Amniotic stem cell (primary cell): Measurements from ENCODE around the gene CDC34.
"Not testable (repeated sequence)": the region's sequence is repeated elsewhere in the genome, so short reads cannot be mapped to it uniquely, and the experiment has no call there.

Experiments
- DNase-seq: peaks from one replicate; lab custom pipeline; 2025; lab: John Stamatoyannopoulos, UW

Gene CDC34

DNA sequence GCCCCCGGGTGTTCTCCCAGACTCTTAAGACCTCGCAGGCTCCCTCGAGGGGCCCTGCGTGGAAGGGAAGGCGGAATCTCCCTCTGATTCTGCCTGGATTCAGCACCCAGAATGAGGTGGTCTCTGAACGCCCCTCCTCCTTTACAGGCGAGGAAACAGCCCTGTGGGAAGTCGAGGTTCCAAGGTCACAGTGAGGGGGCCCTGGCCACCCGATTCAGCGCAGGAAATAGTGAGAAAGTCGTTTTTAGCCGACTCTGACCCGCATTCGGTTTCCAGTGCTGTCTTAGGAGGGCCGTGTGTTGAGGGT is 41.9 kb downstream of the CDC34 start:
- DNase-seq = no peak

DNA sequence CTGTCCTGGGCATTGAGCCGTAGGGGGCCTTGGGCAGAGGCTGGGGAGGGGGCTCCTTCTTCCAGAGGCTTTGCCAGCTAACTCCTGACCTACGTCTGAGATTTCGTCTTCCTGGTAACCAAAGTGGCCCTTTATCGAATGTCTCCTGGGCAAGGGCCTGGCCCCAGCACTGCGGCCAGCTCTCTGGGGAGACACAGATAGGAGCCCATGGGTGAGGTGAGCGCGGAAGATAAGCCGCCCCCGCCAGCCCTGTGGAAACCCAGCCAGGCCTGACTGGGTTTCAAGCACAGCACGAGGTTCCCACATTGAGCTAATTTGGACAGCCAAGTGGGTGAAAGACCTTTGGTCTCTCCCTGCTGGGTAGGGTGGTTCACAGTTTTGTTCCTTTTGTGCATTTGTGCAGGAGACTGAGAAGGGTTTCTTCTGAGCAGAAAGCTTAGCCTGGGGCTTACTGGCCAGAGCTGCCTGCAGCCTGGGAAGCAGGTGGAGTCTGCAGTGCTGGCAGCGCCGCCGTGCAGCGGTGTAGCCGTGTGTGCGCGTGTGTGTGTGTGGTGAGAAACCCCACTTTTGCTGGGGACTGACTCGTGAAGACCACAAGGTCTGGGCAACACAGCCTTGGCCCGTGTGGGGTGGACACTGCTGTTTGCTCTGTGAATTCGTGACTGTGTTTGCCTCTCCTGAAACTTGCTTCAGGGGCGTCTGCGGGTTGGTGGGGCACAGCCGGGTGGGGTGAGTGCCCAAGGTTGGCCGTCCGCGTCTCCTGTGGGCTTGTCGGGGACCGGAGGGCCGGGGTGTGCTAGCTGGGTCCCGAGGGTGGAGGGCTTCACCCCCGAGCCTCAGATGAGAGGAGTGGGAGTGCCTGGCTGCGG is 43.3 kb downstream of the CDC34 start:
- DNase-seq = no peak

DNA sequence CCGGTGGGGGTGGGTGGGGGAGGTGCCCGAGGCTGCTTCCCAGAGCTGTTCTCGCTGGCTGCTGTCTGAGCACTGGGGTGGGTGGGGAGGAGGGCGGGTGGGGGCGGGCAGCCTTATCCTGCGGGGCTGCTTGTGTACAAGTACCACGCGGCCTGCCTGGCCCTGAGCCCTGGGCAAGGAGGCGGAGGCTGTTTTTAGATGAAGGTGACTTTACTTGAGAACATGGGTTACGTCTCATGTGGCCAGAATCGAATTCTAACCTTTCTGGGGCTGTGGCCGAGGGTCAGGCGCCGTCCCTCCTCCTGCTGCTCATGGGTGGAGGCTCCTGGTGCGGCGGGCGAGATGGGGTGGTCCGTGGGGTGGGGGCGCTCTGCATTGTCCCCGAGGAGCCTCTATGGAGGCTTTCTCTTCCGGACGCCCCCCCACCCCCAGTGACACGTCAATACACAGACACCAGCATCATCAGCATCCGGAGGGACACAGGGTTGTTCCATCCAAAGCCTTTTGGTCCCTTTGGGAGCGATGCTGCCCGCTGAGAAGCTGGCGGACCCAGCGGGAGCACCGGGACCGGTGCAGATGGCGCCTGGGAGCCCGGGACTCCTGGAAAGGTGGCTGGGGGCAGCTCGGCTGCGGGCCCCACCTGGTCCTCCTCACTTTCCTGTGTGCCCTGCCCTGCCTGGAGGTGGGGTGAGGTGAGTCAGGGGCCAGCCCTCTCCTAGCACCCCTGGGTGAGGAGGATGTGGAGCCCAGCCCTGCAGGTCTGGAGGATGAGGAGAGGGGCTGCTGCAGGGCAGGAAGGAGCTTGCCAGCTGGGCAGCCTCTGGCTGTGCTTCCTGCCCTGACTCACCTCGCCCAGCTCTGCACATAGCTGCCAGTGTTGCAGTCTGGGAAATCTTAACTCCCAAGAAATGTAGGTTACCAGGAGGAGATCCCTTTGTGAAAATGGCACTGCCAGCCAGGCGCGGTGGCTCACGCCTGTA is 44.3 kb downstream of the CDC34 start:
- DNase-seq = no peak

DNA sequence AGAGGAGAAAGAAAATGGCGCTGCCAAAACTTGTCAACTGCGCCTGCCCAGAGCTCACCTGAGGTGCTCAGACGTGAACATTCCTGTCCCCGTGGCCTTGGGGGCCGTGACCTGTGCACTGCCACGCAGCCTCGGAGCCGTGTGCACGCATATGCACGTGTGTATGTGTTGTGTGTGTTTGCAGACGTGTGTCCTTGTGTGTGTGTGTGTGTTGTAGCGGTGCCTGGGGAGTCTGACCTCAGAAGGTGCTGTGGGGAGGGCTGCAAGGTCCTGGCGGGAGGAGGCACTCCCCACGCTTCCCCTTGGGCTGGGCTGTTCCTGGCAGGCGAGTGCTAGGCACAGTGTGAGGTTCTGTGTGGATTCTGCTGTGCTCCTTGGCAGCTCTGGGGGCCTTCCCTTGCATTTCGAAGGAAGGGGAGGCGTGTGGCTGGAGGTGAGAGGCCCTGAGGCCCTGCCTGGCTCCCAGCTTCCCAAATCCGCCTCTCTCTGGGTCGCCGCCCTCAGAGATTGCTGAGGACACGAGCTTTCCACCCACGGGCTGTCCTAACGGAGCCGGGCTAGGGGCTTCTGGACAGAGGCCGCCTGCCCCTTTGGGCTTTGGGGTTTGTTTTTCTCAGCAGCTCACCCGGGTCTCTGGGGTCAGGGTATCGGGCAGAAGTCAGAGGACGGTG is 45.3 kb downstream of the CDC34 start:
- DNase-seq = no peak

DNA sequence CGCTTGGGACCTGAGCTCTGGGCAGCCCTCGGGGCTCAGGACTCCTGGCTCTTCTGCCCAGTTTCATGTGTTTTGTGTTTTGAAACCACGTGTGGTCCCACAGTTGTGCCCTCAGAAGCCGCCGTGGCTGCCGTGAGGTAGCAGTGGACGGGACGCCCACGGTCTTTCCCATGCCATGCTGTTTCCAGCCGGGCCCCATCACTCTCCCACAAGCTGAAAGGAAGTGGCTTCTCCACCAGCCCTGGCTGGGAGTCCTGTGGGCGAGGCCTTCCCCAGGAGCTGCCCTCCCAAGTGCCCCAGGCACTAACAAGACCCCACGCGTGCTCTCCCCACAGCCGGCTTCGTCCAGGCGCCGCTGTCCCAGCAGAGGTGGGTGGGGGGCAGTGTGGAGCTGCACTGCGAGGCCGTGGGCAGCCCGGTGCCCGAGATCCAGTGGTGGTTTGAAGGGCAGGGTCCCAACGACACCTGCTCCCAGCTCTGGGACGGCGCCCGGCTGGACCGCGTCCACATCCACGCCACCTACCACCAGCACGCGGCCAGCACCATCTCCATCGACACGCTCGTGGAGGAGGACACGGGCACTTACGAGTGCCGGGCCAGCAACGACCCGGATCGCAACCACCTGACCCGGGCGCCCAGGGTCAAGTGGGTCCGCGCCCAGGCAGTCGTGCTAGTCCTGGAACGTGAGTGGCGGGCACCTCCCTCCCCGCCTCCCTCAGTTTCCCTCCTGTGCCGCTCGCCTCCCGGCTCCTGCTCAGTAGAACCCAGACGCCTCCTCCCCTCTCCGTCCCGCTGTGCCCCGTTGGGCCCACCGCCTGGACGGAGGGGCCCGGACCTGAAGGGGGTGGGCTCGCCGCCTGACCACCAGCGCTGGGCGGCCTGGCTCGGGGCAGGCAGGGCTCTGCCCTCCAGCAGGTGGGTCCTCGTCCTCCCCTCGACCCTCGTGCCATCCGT is 46.2 kb downstream of the CDC34 start:
- no peak for DNase-seq

DNA sequence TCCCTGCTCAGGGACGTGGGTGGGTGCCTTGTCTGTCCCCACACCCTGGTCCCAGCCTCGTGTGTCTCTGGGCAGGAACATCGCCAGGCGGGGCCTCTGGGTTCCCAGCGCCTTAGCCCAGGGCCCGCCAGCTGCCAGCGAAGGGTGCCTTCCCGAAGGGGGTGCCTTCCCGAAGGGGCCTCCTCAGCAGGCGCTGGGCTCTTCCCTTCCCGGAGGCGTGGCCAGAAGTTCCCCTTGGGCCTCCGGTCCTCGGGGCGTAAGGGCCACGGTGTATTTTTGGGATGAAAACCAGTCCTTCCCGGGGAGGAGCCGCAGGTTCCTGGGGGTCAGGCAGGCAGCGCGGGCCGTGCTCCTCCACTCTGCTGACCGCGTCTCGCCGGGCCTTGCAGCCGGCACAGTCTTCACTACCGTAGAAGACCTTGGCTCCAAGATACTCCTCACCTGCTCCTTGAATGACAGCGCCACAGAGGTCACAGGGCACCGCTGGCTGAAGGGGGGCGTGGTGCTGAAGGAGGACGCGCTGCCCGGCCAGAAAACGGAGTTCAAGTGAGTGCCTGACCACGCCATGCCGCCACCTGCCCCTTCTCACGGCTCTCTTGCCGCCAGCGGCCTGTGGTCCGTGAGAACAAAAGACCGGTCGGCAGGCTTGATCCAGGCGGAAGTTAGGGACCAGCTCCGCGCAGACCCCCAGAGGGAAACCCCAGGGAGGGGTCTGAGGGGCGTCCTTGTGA is 47.7 kb downstream of the CDC34 start:
- DNase-seq = no peak

DNA sequence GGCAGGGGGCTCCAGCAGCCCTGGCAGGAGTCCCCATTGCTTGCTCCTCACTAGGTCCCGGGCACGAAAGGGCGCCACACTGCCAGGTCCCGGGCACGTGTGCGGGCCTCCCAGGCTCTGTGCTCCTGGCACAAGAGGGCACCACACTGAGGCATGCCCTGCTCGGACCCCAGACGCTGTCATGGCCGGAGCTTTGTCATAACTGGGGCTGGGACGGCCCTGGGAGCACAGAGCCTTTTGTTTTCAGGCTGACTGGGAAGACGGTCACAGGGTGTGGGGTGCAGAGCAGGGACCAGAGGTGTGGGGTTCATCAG is 48.2 kb downstream of the CDC34 start:
- DNase-seq = no peak

DNA sequence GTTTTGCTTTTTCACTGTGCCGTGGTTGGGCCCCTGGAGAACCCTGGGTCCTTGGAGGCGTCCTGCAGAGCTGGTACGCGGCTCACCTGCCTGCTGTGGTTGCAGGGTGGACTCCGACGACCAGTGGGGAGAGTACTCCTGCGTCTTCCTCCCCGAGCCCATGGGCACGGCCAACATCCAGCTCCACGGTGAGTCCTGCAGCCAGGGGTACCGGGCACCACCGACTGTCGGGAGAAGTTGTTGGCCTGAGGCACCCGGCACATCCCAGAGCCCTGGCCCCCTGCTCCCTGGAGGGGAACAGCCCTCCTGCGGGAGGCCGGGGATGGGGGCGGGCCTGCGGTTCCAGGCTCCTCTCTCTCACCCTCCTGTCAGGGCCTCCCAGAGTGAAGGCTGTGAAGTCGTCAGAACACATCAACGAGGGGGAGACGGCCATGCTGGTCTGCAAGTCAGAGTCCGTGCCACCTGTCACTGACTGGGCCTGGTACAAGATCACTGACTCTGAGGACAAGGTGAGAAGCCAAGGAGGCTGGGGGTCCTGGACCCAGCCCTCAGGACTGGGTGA is 48.8 kb downstream of the CDC34 start:
- no peak for DNase-seq

DNA sequence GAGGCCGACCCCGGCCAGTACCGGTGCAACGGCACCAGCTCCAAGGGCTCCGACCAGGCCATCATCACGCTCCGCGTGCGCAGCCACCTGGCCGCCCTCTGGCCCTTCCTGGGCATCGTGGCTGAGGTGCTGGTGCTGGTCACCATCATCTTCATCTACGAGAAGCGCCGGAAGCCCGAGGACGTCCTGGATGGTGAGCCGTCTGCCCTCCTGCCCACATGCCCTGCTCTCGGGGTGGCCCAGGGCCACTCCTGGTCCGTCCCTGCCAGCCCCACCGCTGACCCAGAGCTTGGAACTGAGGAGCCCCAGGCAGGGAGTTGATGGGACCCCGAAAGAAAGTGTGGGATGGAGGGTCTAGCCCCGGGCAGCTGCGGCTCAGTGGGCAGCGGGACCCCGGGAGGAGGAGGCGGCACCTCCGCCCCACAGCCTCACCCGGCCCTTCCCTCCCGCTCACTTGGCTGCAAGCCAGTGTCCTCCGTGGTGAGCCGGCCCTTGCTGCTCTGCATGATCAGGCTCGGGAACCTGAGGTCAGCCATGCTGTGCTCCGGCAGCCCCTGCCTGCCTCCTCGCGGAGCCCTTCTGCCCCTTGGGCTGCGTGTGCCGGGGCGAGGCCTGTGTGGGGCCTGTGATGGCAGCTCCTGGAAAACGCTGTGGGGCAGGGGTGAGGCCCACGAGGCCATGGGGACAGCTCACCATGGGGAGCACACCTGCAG is 50.0 kb downstream of the CDC34 start:
- DNase-seq = no peak

DNA sequence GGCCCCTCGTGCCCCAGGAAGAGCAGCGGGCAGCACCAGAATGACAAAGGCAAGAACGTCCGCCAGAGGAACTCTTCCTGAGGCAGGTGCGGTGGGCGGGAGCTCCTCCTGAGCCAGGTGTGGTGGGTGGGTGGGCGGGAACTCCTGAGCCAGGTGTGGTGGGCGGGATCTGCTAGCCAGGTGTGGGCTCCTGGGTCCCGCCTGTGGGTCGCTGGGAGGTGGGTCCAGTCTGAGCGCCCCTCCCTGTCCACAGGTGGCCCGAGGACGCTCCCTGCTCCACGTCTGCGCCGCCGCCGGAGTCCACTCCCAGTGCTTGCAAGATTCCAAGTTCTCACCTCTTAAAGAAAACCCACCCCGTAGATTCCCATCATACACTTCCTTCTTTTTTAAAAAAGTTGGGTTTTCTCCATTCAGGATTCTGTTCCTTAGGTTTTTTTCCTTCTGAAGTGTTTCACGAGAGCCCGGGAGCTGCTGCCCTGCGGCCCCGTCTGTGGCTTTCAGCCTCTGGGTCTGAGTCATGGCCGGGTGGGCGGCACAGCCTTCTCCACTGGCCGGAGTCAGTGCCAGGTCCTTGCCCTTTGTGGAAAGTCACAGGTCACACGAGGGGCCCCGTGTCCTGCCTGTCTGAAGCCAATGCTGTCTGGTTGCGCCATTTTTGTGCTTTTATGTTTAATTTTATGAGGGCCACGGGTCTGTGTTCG is 51.1 kb downstream of the CDC34 start:
- no peak for DNase-seq

DNA sequence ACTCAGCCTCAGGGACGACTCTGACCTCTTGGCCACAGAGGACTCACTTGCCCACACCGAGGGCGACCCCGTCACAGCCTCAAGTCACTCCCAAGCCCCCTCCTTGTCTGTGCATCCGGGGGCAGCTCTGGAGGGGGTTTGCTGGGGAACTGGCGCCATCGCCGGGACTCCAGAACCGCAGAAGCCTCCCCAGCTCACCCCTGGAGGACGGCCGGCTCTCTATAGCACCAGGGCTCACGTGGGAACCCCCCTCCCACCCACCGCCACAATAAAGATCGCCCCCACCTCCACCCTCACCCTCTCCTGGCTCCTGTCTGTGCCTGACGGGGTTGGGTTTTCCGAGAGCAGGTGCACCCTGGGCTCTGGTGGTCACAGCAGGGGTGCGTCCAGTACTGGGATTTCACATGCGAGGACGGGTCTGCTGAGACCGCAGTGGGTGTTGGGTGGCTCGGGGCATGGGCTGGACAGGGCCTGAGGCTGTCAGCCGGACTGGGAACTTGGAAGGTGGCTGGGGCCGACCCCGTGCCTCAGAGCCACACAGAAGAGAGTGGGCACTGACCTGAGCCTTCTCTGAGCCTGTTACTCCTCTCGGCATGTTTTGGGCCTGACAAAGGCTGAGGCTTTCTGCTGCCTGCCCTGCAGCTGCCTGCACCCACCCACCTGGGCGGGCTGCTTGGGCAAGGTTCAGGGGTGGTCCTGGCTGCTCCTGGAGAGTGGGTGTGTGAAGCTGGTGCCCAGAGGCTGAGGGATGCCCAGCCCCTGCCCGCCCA is 51.8 kb downstream of the CDC34 start:
- no peak for DNase-seq

DNA sequence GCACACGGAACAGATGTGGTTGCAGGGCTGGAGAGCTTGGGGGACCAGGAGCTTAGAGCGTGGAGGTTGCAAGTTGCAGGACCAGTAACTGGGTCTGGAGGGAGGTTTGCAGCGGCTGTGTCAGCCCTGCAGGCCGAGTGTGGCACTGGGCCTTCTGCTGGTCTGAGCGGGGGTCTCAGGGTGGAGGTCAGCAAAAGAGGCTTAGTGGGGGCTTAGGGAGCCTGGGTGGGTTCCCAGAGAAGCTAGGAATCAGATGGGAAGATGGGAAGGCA is 52.3 kb downstream of the CDC34 start:
- DNase-seq = no peak

DNA sequence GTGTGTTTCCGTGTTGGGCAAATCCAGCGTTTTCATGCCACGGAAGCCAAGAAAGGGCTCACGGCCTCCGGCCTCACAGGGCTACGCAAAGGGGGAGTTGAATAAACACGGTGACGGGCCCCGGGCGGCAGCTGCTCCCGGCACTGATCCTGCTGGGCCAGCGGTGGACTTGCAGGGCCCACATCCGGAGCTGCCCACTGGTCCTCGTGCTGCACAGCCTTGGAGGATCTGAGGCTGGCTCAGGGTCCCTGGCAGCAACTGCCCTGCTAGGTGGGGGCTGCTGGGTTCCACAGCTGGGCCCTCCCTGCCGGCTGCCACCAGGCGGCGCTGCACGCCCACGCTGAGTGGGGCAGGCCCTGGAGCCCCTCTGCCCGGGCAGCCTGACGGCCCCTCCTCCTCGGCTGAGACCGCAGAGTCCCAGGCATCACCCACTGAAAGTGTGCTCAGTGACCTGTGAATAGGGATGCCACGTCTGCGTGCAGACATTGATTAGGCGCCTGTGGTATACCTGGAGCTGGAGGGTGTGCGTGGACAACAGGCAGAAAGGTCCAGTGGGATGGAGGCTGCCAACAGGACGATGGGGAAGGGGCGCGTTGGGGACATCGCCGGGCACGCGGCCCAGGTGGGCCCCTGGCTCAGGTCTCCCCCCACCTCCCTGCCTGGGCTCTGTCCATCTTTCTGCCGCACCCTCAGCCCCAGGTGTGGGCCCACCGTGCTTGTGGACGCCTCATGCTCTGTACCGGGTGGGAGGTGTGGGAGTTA is 52.9 kb downstream of the CDC34 start:
- no peak for DNase-seq

DNA sequence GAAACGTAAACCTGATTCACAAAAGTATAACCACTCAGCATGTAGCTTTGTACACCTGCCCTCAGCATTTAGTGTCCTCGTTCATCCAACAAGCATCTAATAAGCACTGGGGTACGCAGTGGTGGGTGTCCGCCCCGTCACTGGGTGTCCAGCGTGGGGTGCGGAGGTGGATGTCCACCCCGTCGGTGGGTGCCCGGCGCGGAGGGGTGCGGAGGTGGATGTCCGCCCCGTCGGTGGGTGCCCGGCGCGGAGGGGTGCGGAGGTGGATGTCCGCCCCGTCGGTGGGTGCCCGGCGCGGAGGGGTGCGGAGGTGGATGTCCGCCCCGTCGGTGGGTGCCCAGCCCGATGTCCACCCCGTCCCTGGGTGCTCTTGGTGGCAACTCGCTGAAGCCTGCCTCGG is 53.6 kb downstream of the CDC34 start:
- DNase-seq = not testable (repeated sequence)

DNA sequence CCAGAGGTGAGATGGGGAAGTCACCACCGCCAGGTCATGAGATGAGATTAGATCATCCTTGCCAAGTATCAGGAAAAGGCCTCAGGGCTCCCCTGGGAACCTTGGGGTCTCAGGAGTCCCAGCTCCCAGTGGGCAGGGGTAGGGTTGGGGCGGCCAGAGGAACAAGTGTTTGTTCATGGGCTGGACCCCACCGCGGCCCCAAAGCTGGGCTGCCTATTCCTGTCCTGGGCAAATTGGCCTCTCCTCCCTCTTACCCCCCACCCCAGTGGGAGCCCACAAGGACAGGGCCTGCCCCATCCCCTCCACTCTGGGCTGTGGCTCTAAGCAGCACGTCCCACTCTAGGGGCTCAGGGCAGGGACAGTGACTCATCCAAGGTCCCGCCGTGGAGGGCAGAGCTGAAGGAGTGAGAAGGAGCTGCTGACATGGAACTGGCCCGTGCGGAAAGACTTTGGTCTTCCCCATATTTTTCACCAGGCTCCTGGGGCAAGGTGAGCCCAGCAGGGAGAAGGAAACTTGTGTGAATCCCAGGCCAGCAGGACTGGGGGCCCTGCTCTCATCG is 54.1 kb downstream of the CDC34 start:
- DNase-seq = no peak

DNA sequence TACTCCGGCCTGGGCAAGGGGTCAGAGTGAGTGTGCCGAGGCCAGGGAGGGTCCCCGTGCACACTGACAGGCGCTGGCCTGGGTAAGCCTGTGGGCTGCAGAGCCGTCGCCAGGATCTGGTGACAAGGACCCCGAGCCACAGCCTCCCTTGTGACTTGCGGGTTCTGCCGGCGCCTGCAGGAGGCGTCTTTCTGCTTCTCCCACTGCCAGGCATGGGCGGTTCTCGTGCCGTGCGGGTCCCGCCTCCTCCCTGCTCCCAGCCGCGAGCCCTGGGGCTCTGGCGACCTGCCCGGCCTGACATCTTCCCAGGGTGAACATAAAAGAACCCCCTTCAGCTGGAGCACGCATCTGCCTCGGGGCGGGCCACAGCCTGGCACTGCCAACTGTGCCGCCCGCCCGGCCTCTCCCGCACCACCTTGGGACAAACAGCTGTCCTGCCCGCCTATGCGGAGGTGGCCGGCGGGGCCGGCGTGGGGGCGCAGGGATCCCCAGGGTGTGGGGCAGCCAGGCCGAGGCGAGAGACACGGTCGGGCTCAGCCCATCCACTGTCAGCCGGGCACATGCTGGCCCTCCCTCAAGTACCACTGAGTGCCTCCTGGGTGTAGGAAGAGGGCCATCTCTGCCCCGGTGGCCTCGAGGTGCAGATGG is 56.7 kb downstream of the CDC34 start:
- peak; percentile 70 for DNase-seq
